Transverse colon (tissue), 3 donors: ENCODE measurements around the gene DDIT3.

Source experiments
- CTCF ChIP-seq, 5 experiments: fragments of 200-600 bp in 3 of 5; fragments of 450-650 bp in 2 of 5; sonication (generic) in 3 of 5; IDR thresholded peaks; 1 replicate in 2 of 5; 2 replicates in 3 of 5; pipeline ENCODE4 v1.5.1; 2016 to 2017; ENCODE audit warnings: antibody characterized with exemption in 5 of 5, inconsistent platforms in 3 of 5, mild to moderate bottlenecking in 2 of 5, moderate library complexity in 1 of 5
- EP300 ChIP-seq: sonication (generic); formaldehyde crosslinking; IDR thresholded peaks from one replicate; pipeline ENCODE4 v1.6.1; 2017; ENCODE audit warnings: antibody characterized with exemption, low read depth
- POLR2A ChIP-seq: fragments of 450-650 bp; IDR thresholded peaks from one replicate; pipeline ENCODE4 v1.6.1; 2016; ENCODE audit warnings: antibody characterized with exemption, mild to moderate bottlenecking, moderate library complexity

DNA sequence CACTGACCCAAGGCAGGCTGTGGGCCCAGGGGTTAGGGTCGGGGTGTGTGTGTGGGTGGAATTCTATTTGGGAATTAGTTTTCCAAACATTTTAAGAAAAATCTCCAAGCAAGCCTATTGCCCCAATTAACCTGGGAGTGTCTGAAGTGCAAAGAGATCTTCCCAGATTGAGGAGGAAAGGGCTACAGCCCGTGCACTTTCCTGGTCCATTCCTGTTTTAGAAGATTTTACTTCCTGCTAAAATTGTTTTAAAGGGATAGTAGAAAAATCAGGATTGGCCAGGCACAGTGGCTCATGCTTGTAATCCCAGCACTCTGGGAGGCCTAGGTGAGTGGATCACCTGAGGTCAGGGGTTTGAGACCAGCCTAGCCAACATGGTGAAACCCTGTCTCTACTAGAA, 21.4 kb upstream of the DDIT3 start:
- TF ChIP-seq CTCF (IDR thresholded peaks at IDR 0.05) (no peak), POLR2A (no peak), EP300 (no peak)
